ENCODE results near the gene RNGTT. TPM values are rescaled to one million over a fixed set of nuclear protein-coding genes. Genes with fewer than 3 reads are reported as not detected.

The RNGTT gene
- total and polyA plus RNA-seq, 2 experiments from 2014 or later = 9.2 to 21.5 TPM

DNA sequence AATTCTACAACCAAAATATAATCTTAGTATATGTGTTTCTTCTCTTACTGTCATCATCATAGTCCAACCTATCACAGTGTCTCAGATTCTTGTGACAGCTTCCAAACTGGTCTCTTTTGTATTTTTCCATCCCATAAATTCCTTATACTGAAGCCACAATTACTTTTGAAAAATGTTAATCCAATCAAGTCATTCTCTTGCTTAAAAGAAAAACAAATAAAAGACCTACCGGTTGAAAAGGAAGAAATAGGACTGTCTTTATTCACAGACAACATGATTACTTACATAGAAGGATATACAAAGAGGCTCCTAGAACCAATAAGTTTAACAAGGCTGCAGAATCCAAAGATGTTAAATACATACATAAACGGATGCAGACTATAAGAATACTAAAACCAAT, 339.9 kb downstream of the RNGTT start:
- H3K4me2 ChIP-seq (ENCODE audit: unreplicated experiment) = no peak overlapping the region
- no peak overlapping the region for H2AFZ ChIP-seq
- H3K4me1 ChIP-seq (ENCODE audit: insufficient read depth) = no peaks in the 10 kb centered on the region
- no peak overlapping the region for H3K9ac ChIP-seq
- no peaks in the 10 kb centered on the region for H3K9me3 ChIP-seq (ENCODE audit: low read depth)
- H3K27me3 ChIP-seq (replicated peaks; ENCODE audit: insufficient read depth) = no peaks in the 10 kb centered on the region
- no peak for TF ChIP-seq EZH2 (IDR thresholded peaks at IDR 0.05; ENCODE audit: insufficient read depth, poor library complexity, severe bottlenecking)
- no peak for TF ChIP-seq EZH2phosphoT487 (IDR thresholded peaks at IDR 0.05; ENCODE audit: insufficient read depth, low read depth)
- in situ Hi-C loops (cut with MboI) = no loop called here
- DNase-seq = no peak
- no peaks in the 10 kb centered on the region for H3K9me2 ChIP-seq (ENCODE audit: insufficient read depth)
- H3F3A ChIP-seq (ENCODE audit: insufficient read depth) = no peaks in the 10 kb centered on the region
- no peaks in the 10 kb centered on the region for H3K36me3 ChIP-seq (ENCODE audit: low read depth)
- H3K4me3 ChIP-seq = no peak overlapping the region
- H3K79me2 ChIP-seq (ENCODE audit: insufficient read depth) = no peaks in the 10 kb centered on the region
- 96% methylated on average over 2 of the region's 2 CpGs for whole genome bisulfite sequencing, 2 experiments (ENCODE audit: low coverage in 1 of 2, low lambda C conversion rate in 2 of 2, missing lambda C conversion rate in 2 of 2)
- H3K27ac ChIP-seq = no peak overlapping the region
- H4K20me1 ChIP-seq (ENCODE audit: insufficient read depth) = no peaks in the 10 kb centered on the region

DNA sequence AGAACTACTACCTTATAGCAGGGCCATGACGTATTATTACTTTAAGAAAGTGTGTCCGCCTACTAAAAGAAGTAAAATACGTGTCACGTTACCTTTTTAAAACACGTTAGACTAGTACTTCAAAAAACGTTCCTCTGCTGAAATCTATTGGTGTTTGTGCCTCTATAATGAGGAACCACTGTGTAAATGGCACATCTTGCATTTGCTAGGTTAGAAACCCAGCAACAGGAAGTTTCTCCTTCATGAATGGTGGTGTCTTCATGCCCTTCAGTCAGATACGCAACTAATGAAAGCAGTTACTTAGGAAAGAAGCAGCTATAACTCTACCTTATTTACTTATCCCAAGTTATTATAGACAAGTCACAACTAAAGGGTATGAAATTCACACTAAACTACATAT, 343.5 kb downstream of the RNGTT start:
- no peak for TF ChIP-seq EZH2phosphoT487 (IDR thresholded peaks at IDR 0.05; ENCODE audit: insufficient read depth, low read depth)
- TF ChIP-seq EZH2 (IDR thresholded peaks at IDR 0.05; ENCODE audit: insufficient read depth, poor library complexity, severe bottlenecking) = no peak
- Histone ChIP-seq H3K27ac (no peak overlapping the region), H3K36me3 (ENCODE audit: low read depth) (no peaks in the 10 kb centered on the region), H3K9me3 (ENCODE audit: low read depth) (no peaks in the 10 kb centered on the region), H3K79me2 (ENCODE audit: insufficient read depth) (no peaks in the 10 kb centered on the region), H3K9me2 (ENCODE audit: insufficient read depth) (no peaks in the 10 kb centered on the region), H3K9ac (no peak overlapping the region), H2AFZ (no peak overlapping the region), H3K4me1 (ENCODE audit: insufficient read depth) (no peaks in the 10 kb centered on the region), H3K4me2 (ENCODE audit: unreplicated experiment) (no peak overlapping the region), H3F3A (ENCODE audit: insufficient read depth) (no peaks in the 10 kb centered on the region), H3K4me3 (no peak overlapping the region), H3K27me3 (replicated peaks; ENCODE audit: insufficient read depth) (no peaks in the 10 kb centered on the region), H4K20me1 (ENCODE audit: insufficient read depth) (no peaks in the 10 kb centered on the region)
- DNase-seq = no peak
- WGBS, 2 experiments (ENCODE audit: low coverage in 1 of 2, low lambda C conversion rate in 2 of 2, missing lambda C conversion rate in 2 of 2) = 96 to 98% methylated on average over 7 of the region's 7 CpGs
- in situ Hi-C loops (cut with MboI) = no loop called here

DNA sequence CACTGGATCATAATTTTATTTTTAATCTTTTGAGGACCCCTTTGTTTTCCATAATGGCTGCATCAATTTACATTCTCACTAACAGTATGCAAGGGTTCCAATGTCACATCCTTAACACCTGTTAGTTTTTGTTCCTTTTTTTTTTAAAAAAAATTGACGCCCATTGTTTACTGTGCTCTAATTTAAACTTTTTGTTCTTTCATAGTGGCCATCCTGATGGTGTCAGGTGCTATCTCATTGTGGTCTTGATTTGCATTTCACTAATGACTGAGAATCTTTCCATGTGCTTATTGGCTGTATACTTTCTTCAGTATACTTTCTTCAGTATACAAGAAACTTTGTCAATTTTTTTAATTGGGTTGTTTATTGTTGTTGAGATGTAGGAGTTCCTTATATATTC, 347.0 kb downstream of the RNGTT start:
- no peaks in the 10 kb centered on the region for H3K79me2 ChIP-seq (ENCODE audit: insufficient read depth)
- no peak overlapping the region for H2AFZ ChIP-seq
- H3K36me3 ChIP-seq (ENCODE audit: low read depth) = no peaks in the 10 kb centered on the region
- H3K9ac ChIP-seq = no peak overlapping the region
- TF ChIP-seq EZH2 (IDR thresholded peaks at IDR 0.05; ENCODE audit: insufficient read depth, poor library complexity, severe bottlenecking) = no peak
- no peaks in the 10 kb centered on the region for H3K9me2 ChIP-seq (ENCODE audit: insufficient read depth)
- 97 to 100% methylated on average over 1 of the region's 1 CpG for WGBS, 2 experiments (ENCODE audit: low coverage in 1 of 2, low lambda C conversion rate in 2 of 2, missing lambda C conversion rate in 2 of 2)
- H3K27ac ChIP-seq = no peak overlapping the region
- DNase-seq = no peak
- H3K4me2 ChIP-seq (ENCODE audit: unreplicated experiment) = no peak overlapping the region
- no peaks in the 10 kb centered on the region for H3K9me3 ChIP-seq (ENCODE audit: low read depth)
- no peak overlapping the region for H3K4me3 ChIP-seq
- in situ Hi-C loops (cut with MboI) = no loop called here
- H4K20me1 ChIP-seq (ENCODE audit: insufficient read depth) = no peaks in the 10 kb centered on the region
- no peaks in the 10 kb centered on the region for H3F3A ChIP-seq (ENCODE audit: insufficient read depth)
- H3K4me1 ChIP-seq (ENCODE audit: insufficient read depth) = no peaks in the 10 kb centered on the region
- H3K27me3 ChIP-seq (replicated peaks; ENCODE audit: insufficient read depth) = no peaks in the 10 kb centered on the region

DNA sequence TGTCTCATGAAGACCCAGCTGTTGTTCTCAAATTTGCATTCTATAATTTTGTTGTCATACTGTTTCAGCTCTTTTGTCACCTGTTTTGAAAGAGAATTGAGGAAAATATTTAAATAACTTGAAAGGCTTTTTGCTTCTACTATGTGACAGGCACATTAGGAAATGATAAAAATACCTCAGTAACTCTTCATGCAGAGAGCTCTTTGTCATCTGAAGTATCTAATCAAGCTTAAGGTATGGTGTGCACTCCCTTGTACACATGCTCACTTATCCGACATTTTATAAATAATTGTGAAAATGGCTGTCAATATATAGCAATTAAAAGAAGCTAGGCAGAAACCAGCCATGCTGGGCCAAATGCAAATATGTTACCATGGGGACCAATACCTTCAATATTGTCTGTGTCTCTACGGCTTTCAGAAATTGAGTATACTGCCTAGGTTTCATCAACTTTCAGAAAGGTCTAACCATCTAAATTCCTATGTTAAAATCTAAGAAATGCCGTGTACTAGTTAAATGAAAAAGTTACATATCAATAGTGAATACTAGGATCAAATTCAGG, 349.0 kb downstream of the RNGTT start:
- H3K4me2 ChIP-seq (ENCODE audit: unreplicated experiment) = no peak overlapping the region
- in situ Hi-C loops (cut with MboI) = no loop called here
- H3K79me2 ChIP-seq (ENCODE audit: insufficient read depth) = no peaks in the 10 kb centered on the region
- 97 to 99% methylated on average over 3 of the region's 3 CpGs for WGBS, 2 experiments (ENCODE audit: low coverage in 1 of 2, low lambda C conversion rate in 2 of 2, missing lambda C conversion rate in 2 of 2)
- no peaks in the 10 kb centered on the region for H4K20me1 ChIP-seq (ENCODE audit: insufficient read depth)
- H3K9me2 ChIP-seq (ENCODE audit: insufficient read depth) = no peaks in the 10 kb centered on the region
- no peak overlapping the region for H3K9ac ChIP-seq
- no peak for TF ChIP-seq EZH2 (IDR thresholded peaks at IDR 0.05; ENCODE audit: insufficient read depth, poor library complexity, severe bottlenecking)
- TF ChIP-seq EZH2phosphoT487 (IDR thresholded peaks at IDR 0.05; ENCODE audit: insufficient read depth, low read depth) = no peak
- no peaks in the 10 kb centered on the region for H3K4me1 ChIP-seq (ENCODE audit: insufficient read depth)
- H3K27me3 ChIP-seq (replicated peaks; ENCODE audit: insufficient read depth) = no peaks in the 10 kb centered on the region
- H3F3A ChIP-seq (ENCODE audit: insufficient read depth) = no peaks in the 10 kb centered on the region
- no peak overlapping the region for H3K27ac ChIP-seq
- no peaks in the 10 kb centered on the region for H3K36me3 ChIP-seq (ENCODE audit: low read depth)
- no peak overlapping the region for H3K4me3 ChIP-seq
- no peak overlapping the region for H2AFZ ChIP-seq
- no peaks in the 10 kb centered on the region for H3K9me3 ChIP-seq (ENCODE audit: low read depth)
- no peak for DNase-seq

DNA sequence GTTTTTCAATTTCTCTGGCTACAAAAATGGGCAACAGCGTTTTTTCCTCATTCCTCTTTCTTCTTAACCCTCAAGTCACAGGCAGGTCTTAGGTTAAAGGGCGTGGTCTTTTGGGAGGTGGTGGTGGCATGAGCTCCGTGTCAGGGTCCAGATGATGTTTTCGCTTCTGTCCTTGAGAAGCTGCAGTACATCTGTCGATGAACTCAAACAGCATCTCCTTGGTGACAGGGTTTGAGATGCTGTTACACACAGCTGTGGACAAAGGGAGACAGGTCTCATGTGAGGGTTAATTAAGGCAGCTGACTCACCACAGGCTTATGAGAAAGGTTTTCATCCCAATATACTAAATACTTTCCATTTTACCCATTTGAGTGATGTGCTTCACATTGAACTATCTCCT, 350.8 kb downstream of the RNGTT start:
- Histone ChIP-seq H3F3A (ENCODE audit: insufficient read depth) (no peaks in the 10 kb centered on the region), H3K27ac (no peak overlapping the region), H3K9ac (no peak overlapping the region), H3K36me3 (ENCODE audit: low read depth) (no peaks in the 10 kb centered on the region), H3K79me2 (ENCODE audit: insufficient read depth) (no peaks in the 10 kb centered on the region), H3K9me3 (ENCODE audit: low read depth) (no peaks in the 10 kb centered on the region), H3K27me3 (replicated peaks; ENCODE audit: insufficient read depth) (no peaks in the 10 kb centered on the region), H4K20me1 (ENCODE audit: insufficient read depth) (no peaks in the 10 kb centered on the region), H2AFZ (no peak overlapping the region), H3K9me2 (ENCODE audit: insufficient read depth) (no peaks in the 10 kb centered on the region), H3K4me3 (no peak overlapping the region), H3K4me2 (ENCODE audit: unreplicated experiment) (no peak overlapping the region), H3K4me1 (ENCODE audit: insufficient read depth) (no peaks in the 10 kb centered on the region)
- in situ Hi-C loops (cut with MboI) = no loop called here
- whole genome bisulfite sequencing, 2 experiments (ENCODE audit: low coverage in 1 of 2, low lambda C conversion rate in 2 of 2, missing lambda C conversion rate in 2 of 2) = 68 to 82% methylated on average over 5 of the region's 5 CpGs
- no peak for TF ChIP-seq EZH2 (IDR thresholded peaks at IDR 0.05; ENCODE audit: insufficient read depth, poor library complexity, severe bottlenecking)
- TF ChIP-seq EZH2phosphoT487 (IDR thresholded peaks at IDR 0.05; ENCODE audit: insufficient read depth, low read depth) = no peak
- no peak for DNase-seq
